Thyroid gland (tissue), 4 donors: ENCODE data around the gene BTBD1. TPM values are rescaled to one million over a fixed set of nuclear protein-coding genes. Genes with fewer than 3 reads are reported as not detected.
"Not testable (repeated sequence)": the region's sequence is repeated elsewhere in the genome, so short reads cannot be mapped to it uniquely, and the experiment has no call there.

ENCODE experiments used
- DNase-seq, 2 donors: peaks; one replicate each; pipeline ENCODE4 v3.0.0-alpha.2; 2019
- H3K27ac ChIP-seq, 3 donors: fragments of 200-600 bp; sonication (generic); 1 replicate in 2 of 3; 2 replicates in 1 of 3; pipeline ENCODE4 v1.5.1; 2016 to 2019; ENCODE audit warnings: mild to moderate bottlenecking in 1 of 3, moderate library complexity in 1 of 3
- H3K27me3 ChIP-seq: fragments of 200-600 bp; sonication (generic); one replicate; pipeline ENCODE4 v1.5.1; 2019
- H3K36me3 ChIP-seq, 2 donors: fragments of 200-600 bp; sonication (generic); one replicate each; pipeline ENCODE4 v1.5.1; 2016 to 2019
- H3K4me1 ChIP-seq, 2 donors: fragments of 200-600 bp; sonication (generic); one replicate each; pipeline ENCODE4 v1.5.1; 2017 to 2019
- H3K4me3 ChIP-seq, 3 donors: fragments of 200-600 bp; sonication (generic); replicated peaks in 1 of 3; 1 replicate in 2 of 3; 2 replicates in 1 of 3; pipeline ENCODE4 v1.5.1; 2016; ENCODE audit warnings: mild to moderate bottlenecking in 1 of 3
- H3K9me3 ChIP-seq: fragments of 200-600 bp; sonication (generic); one replicate; pipeline ENCODE4 v1.5.1; 2017
- CTCF ChIP-seq, 6 experiments: fragments of 200-600 bp in 3 of 6; fragments of 450-650 bp in 3 of 6; sonication (generic) in 3 of 6; IDR thresholded peaks; one replicate each; pipeline ENCODE4 v1.5.1; 2016 to 2019; ENCODE audit warnings: antibody characterized with exemption in 6 of 6, mild to moderate bottlenecking in 2 of 6, inconsistent platforms in 1 of 6, moderate library complexity in 1 of 6
- POLR2A ChIP-seq, 2 donors: fragments of 450-650 bp; IDR thresholded peaks; one replicate each; pipeline ENCODE4 v1.6.1; 2017; ENCODE audit warnings: antibody characterized with exemption in 2 of 2, mild to moderate bottlenecking in 2 of 2, moderate library complexity in 1 of 2
- WGBS, 2 donors: methylation state at CpG; one replicate each; pipeline ENCODE4 v1.1.5; 2017; 5-methylcytosine and 5-hydroxymethylcytosine counted together
- intact Hi-C: fragments of 100-400 bp; cut with DNase I; formaldehyde crosslinking; loops from one replicate; pipeline ENCODE4 v1.15.1; 2023
- total RNA-seq, 4 donors: library from RNA; depleted of rRNA; stranded (reverse); fragments of >200 nt; gene quantifications; one replicate each; pipeline ENCODE4 v1.2.3, GENCODE V29; 2016

BTBD1 gene
- total RNA-seq, 4 donors from 2014 or later: 84.7 to 99.3 (median 94.5) TPM

GRCh38 chr15:83094583-83094982 lies 27.5 kb upstream of the BTBD1 start:
- peak overlapping the region; percentile 85 to 91 (median 86) for H3K27ac ChIP-seq
- H3K27me3 ChIP-seq: no peaks in the 10 kb centered on the region
- no peak for TF ChIP-seq CTCF (IDR thresholded peaks at IDR 0.05)
- TF ChIP-seq POLR2A (IDR thresholded peaks at IDR 0.05): peak in 1 of 2 donors; percentile 47
- H3K4me3 ChIP-seq: no peak overlapping the region
- intact Hi-C loops: no loop called here
- 33 to 53% methylated on average over 5 of the region's 5 CpGs for WGBS, 2 donors
- peaks cover 22 to 26% of the 10 kb centered on the region in 2 donors for H3K4me1 ChIP-seq
- no peaks in the 10 kb centered on the region for H3K36me3 ChIP-seq
- DNase-seq: peak; percentile 92 to 93
- no peaks in the 10 kb centered on the region for H3K9me3 ChIP-seq

GRCh38 chr15:83092309-83092976 lies 25.4 kb upstream of the BTBD1 start:
- Histone ChIP-seq H3K9me3 (no peaks in the 10 kb centered on the region), H3K36me3 (no peaks in the 10 kb centered on the region), H3K4me1 (peaks cover 22 to 26% of the 10 kb centered on the region in 2 donors), H3K27ac (peak overlapping the region; percentile 85 to 91 (median 86)), H3K27me3 (no peaks in the 10 kb centered on the region), H3K4me3 (no peak overlapping the region)
- 39 to 43% methylated on average over 4 of the region's 4 CpGs for WGBS, 2 donors
- TF ChIP-seq POLR2A (IDR thresholded peaks at IDR 0.05) (peak in 1 of 2 donors; percentile 67), CTCF (IDR thresholded peaks at IDR 0.05) (no peak)
- DNase-seq: peak; percentile 79
- intact Hi-C loops: no loop called here

GRCh38 chr15:83091965-83092308 lies 24.9 kb upstream of the BTBD1 start:
- H3K4me3 ChIP-seq, intact Hi-C loops, H3K36me3 ChIP-seq, H3K27me3 ChIP-seq, H3K9me3 ChIP-seq, DNase-seq: not testable (repeated sequence)
- 90 to 94% methylated on average over 3 of the region's 3 CpGs for WGBS, 2 donors
- peaks cover 22 to 26% of the 10 kb centered on the region in 2 donors for H3K4me1 ChIP-seq
- peak overlapping the region; percentile 85 to 91 (median 86) for H3K27ac ChIP-seq

- H3K4me1 ChIP-seq: peaks cover 22 to 26% of the 10 kb centered on the region in 2 donors
- intact Hi-C loops: no loop called here
- WGBS, 2 donors: 62 to 64% methylated on average over 4 of the region's 4 CpGs
- TF ChIP-seq POLR2A (IDR thresholded peaks at IDR 0.05) (no peak), CTCF (IDR thresholded peaks at IDR 0.05) (no peak)
- H3K9me3 ChIP-seq: no peaks in the 10 kb centered on the region
- no peak overlapping the region for H3K4me3 ChIP-seq
- H3K27ac ChIP-seq: no peak overlapping the region
- H3K36me3 ChIP-seq: no peaks in the 10 kb centered on the region
- DNase-seq: no peak
- H3K27me3 ChIP-seq: no peaks in the 10 kb centered on the region
These were observed 23.4 kb upstream of the BTBD1 start for GRCh38 chr15:83090465-83090864.

- no peaks in the 10 kb centered on the region for H3K27me3 ChIP-seq
- TF ChIP-seq POLR2A (IDR thresholded peaks at IDR 0.05) (no peak), CTCF (IDR thresholded peaks at IDR 0.05) (no peak)
- no peak for DNase-seq
- H3K4me1 ChIP-seq: peaks cover 14 to 18% of the 10 kb centered on the region in 2 donors
- no peak overlapping the region for H3K4me3 ChIP-seq
- no peaks in the 10 kb centered on the region for H3K9me3 ChIP-seq
- H3K27ac ChIP-seq: no peak overlapping the region
- H3K36me3 ChIP-seq: no peaks in the 10 kb centered on the region
- WGBS, 2 donors: 85 to 91% methylated on average over 2 of the region's 2 CpGs
- intact Hi-C loops: no loop called here
These were observed 21.8 kb upstream of the BTBD1 start for GRCh38 chr15:83088876-83089275.
